Parathyroid adenoma (tissue), 2 donors: Measurements from ENCODE around the gene IQCH.
"Not testable (repeated sequence)": the region's sequence is repeated elsewhere in the genome, so short reads cannot be mapped to it uniquely, and the experiment has no call there.

Source experiments
- H2AFZ ChIP-seq: fragments of 300-600 bp; sonication (generic); one replicate; pipeline ENCODE4 v1.7.0; 2017; ENCODE audit warnings: antibody characterized with exemption, mild to moderate bottlenecking
- H3K27ac ChIP-seq: fragments of 300-600 bp; sonication (generic); one replicate; pipeline ENCODE4 v1.7.0; 2017
- H3K27me3 ChIP-seq: fragments of 300-600 bp; sonication (generic); one replicate; pipeline ENCODE4 v1.7.0; 2017; ENCODE audit warnings: low read length; ENCODE audit not compliant: control insufficient read depth, insufficient read depth
- H3K36me3 ChIP-seq: fragments of 300-600 bp; sonication (generic); one replicate; pipeline ENCODE4 v1.7.0; 2017; ENCODE audit warnings: low read length; ENCODE audit not compliant: control insufficient read depth, insufficient read depth
- H3K4me1 ChIP-seq: fragments of 300-600 bp; sonication (generic); one replicate; pipeline ENCODE4 v1.7.0; 2017; ENCODE audit warnings: control low read depth
- H3K4me2 ChIP-seq: fragments of 300-600 bp; sonication (generic); one replicate; pipeline ENCODE4 v1.7.0; 2017; ENCODE audit warnings: low read length
- H3K4me3 ChIP-seq: fragments of 300-600 bp; sonication (generic); one replicate; pipeline ENCODE4 v1.7.0; 2017; ENCODE audit warnings: low read depth, low read length
- H3K79me2 ChIP-seq: fragments of 300-600 bp; sonication (generic); one replicate; pipeline ENCODE4 v1.7.0; 2017; ENCODE audit warnings: control low read depth
- H3K9ac ChIP-seq: fragments of 300-600 bp; sonication (generic); one replicate; pipeline ENCODE4 v1.7.0; 2017; ENCODE audit warnings: mild to moderate bottlenecking
- H3K9me3 ChIP-seq: fragments of 300-600 bp; sonication (generic); one replicate; pipeline ENCODE4 v1.7.0; 2017; ENCODE audit warnings: low read length; ENCODE audit not compliant: control insufficient read depth
- CTCF ChIP-seq: fragments of 300-600 bp; sonication (generic); IDR thresholded peaks from one replicate; pipeline ENCODE4 v1.7.0; 2017; ENCODE audit warnings: antibody characterized with exemption, mild to moderate bottlenecking
- donor health status: primary hyperparathyroidism.

IQCH gene

GRCh38 chr15:67267951-67268941, 13.7 kb downstream of the IQCH start:
- H3K4me3 ChIP-seq: no peak overlapping the region
- no peak overlapping the region for H3K9ac ChIP-seq
- TF ChIP-seq CTCF: no peak
- no peak overlapping the region for H2AFZ ChIP-seq
- no peak overlapping the region for H3K27ac ChIP-seq
- no peaks in the 10 kb centered on the region for H3K79me2 ChIP-seq
- H3K27me3 ChIP-seq: no peaks in the 10 kb centered on the region
- H3K36me3 ChIP-seq: no peaks in the 10 kb centered on the region
- no peaks in the 10 kb centered on the region for H3K4me1 ChIP-seq
- no peaks in the 10 kb centered on the region for H3K9me3 ChIP-seq
- H3K4me2 ChIP-seq: no peak overlapping the region

DNA sequence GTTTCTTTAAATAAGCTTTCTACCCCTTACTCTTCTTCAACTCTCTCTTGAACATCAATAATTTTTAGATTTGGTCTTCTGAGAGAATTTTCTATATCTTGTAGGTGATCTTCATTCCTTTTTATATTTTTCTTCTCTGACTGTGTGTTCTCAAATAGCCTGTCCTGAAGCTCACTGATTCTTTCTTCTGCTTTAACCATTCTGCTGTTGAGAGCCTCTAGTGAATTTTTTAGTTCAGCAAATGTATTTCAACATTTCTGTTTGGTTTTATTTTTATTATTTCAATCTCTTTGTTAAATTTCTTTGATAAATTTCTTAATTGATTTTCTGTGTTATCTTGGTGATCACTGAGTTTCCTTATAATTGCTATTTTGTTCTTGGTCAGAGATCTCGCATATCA, 19.6 kb downstream of the IQCH start:
- Histone ChIP-seq H3K27ac (no peak overlapping the region), H3K36me3 (no peaks in the 10 kb centered on the region), H3K27me3 (no peaks in the 10 kb centered on the region), H3K9me3 (no peaks in the 10 kb centered on the region), H3K79me2 (no peaks in the 10 kb centered on the region), H3K4me1 (no peaks in the 10 kb centered on the region), H3K4me3 (no peak overlapping the region), H3K9ac (no peak overlapping the region), H2AFZ (no peak overlapping the region), H3K4me2 (no peak overlapping the region)
- no peak for TF ChIP-seq CTCF

DNA sequence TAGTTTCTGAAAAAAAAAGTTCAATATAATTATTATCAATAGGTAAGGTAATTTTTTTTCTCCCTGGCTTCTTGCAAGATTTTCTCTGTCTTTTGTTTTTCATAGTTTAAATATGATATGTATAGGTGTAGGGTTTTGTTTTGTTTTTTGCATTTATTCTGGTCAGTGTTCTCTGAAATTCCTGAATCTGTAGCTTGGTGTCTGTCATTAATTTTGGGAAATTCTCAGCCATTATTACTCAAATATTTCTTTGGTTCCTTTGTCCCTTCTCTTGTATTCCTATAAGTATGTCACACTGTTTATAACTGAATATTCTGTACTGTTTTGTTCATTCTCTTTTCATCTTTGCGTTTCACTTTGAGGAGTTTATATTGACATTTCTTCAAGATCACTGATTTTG, 22.1 kb downstream of the IQCH start:
- no peaks in the 10 kb centered on the region for H3K27me3 ChIP-seq
- no peaks in the 10 kb centered on the region for H3K4me1 ChIP-seq
- no peak for TF ChIP-seq CTCF
- H3K4me2 ChIP-seq: no peak overlapping the region
- no peaks in the 10 kb centered on the region for H3K36me3 ChIP-seq
- H2AFZ ChIP-seq: no peak overlapping the region
- no peak overlapping the region for H3K9ac ChIP-seq
- no peaks in the 10 kb centered on the region for H3K9me3 ChIP-seq
- no peak overlapping the region for H3K27ac ChIP-seq
- H3K4me3 ChIP-seq: no peak overlapping the region
- no peaks in the 10 kb centered on the region for H3K79me2 ChIP-seq

- Histone ChIP-seq H3K9ac (no peak overlapping the region), H3K27me3 (no peaks in the 10 kb centered on the region), H3K27ac (no peak overlapping the region), H3K79me2 (no peaks in the 10 kb centered on the region), H3K4me1 (no peaks in the 10 kb centered on the region), H3K4me2 (no peak overlapping the region), H2AFZ (no peak overlapping the region), H3K9me3 (no peaks in the 10 kb centered on the region), H3K4me3 (no peak overlapping the region), H3K36me3 (no peaks in the 10 kb centered on the region)
- TF ChIP-seq CTCF: no peak
Measured at GRCh38 chr15:67280217-67280616, 25.6 kb downstream of the IQCH start.

DNA sequence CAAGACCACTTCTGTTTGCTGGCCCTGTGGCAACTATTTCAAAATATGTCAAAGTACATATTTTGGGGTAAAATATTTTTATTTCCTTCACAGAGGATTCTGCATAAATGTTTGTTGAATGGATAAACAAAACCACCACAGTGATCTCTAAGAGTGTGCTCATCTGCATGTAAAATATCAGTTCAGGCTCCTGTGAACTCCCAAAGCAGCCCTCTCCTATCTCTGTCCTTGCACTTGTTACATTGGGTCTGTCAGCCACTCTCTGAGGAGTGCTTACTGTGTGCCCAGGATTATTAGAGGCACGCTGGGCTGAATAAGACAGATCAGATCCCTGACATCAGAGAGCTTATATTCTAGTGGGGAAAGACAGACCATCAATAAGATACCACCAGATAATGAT, 27.1 kb downstream of the IQCH start:
- H3K9me3 ChIP-seq: no peaks in the 10 kb centered on the region
- no peak overlapping the region for H3K9ac ChIP-seq

DNA sequence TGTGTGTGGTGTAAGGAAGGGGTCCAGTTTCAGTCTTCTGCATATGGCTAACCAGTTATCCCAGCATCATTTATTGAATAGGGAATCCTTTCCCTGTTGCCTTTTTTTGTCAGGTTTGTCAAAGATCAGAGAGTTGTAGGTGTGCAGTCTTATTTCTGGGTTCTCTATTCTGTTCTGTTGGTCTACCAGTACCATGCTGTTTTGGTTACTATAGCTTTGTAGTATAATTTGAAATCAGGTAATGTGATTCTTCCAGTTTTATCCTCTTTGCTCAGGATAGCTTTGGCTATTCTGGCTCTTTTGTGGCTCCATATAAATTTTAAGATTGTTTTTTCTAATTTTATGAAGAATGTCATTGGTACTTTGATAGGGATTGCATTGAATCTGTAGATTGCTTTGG, 31.0 kb downstream of the IQCH start:
- not testable (repeated sequence) for H3K27me3 ChIP-seq, H3K79me2 ChIP-seq, H2AFZ ChIP-seq, H3K4me1 ChIP-seq, H3K36me3 ChIP-seq, H3K9me3 ChIP-seq, H3K9ac ChIP-seq, H3K4me2 ChIP-seq, H3K27ac ChIP-seq, H3K4me3 ChIP-seq

More for the DNA sequence above, 27.1 kb downstream of the IQCH start:
- Histone ChIP-seq H3K36me3 (no peaks in the 10 kb centered on the region), H2AFZ (no peak overlapping the region), H3K4me3 (no peak overlapping the region), H3K4me1 (no peaks in the 10 kb centered on the region), H3K27me3 (no peaks in the 10 kb centered on the region), H3K4me2 (no peak overlapping the region), H3K79me2 (no peaks in the 10 kb centered on the region), H3K27ac (no peak overlapping the region)
- TF ChIP-seq CTCF: no peak

- H3K4me3 ChIP-seq, H3K9ac ChIP-seq, H3K4me2 ChIP-seq, H3K4me1 ChIP-seq, H3K36me3 ChIP-seq, H3K9me3 ChIP-seq, H3K27ac ChIP-seq, H2AFZ ChIP-seq, H3K79me2 ChIP-seq, H3K27me3 ChIP-seq: not testable (repeated sequence)
Measured at GRCh38 chr15:67286400-67286799, 31.8 kb downstream of the IQCH start.
